Measurements from ENCODE around the gene LIPN.
A peak's percentile ranks its signal among the peaks of the same experiment; 100 is the strongest.
"Not testable (repeated sequence)": the region's sequence is repeated elsewhere in the genome, so short reads cannot be mapped to it uniquely, and the experiment has no call there.

LIPN gene

GRCh38 chr10:88759366-88760101 is at the start of gene LIPN:
TSS of gene LIPN (plus strand) at chr10:88760020. CDS start at chr10:88761406, 1,386 bp downstream.
- no peak for DNase-seq (ENCODE audit: low read depth in 2 of 2)

- no peak for DNase-seq (ENCODE audit: low read depth in 2 of 2)
Measured at GRCh38 chr10:88715517-88715916, 44.3 kb upstream of the LIPN start.

- DNase-seq (ENCODE audit: low read depth in 2 of 2) = no peak
Measured at GRCh38 chr10:88721392-88721791, 38.4 kb upstream of the LIPN start.

GRCh38 chr10:88725798-88726197 is 34.0 kb upstream of the LIPN start:
- DNase-seq (ENCODE audit: low read depth in 2 of 2) = no peak

- DNase-seq (ENCODE audit: low read depth in 2 of 2) = peak; percentile 57 to 74
Measured at GRCh38 chr10:88728107-88728763, 31.6 kb upstream of the LIPN start.

GRCh38 chr10:88730864-88731263 is 29.0 kb upstream of the LIPN start:
- DNase-seq (ENCODE audit: low read depth in 2 of 2) = no peak

- DNase-seq (ENCODE audit: low read depth in 2 of 2) = no peak
Measured at GRCh38 chr10:88731296-88731695, 28.5 kb upstream of the LIPN start.

- DNase-seq (ENCODE audit: low read depth in 2 of 2) = no peak
Measured at GRCh38 chr10:88733215-88733614, 26.6 kb upstream of the LIPN start.

- DNase-seq (ENCODE audit: low read depth in 2 of 2) = no peak
Measured at GRCh38 chr10:88735661-88736060, 24.2 kb upstream of the LIPN start.

- DNase-seq (ENCODE audit: low read depth in 2 of 2) = not testable (repeated sequence)
Measured at GRCh38 chr10:88741921-88742320, 17.9 kb upstream of the LIPN start.

GRCh38 chr10:88742448-88742847 is 17.4 kb upstream of the LIPN start:
- no peak for DNase-seq (ENCODE audit: low read depth in 2 of 2)

- no peak for DNase-seq (ENCODE audit: low read depth in 2 of 2)
Measured at GRCh38 chr10:88744002-88744401, 15.8 kb upstream of the LIPN start.

GRCh38 chr10:88745633-88746032 is 14.2 kb upstream of the LIPN start:
- no peak for DNase-seq (ENCODE audit: low read depth in 2 of 2)

GRCh38 chr10:88754287-88754686 is 5.5 kb upstream of the LIPN start:
- no peak for DNase-seq (ENCODE audit: low read depth in 2 of 2)

- DNase-seq (ENCODE audit: low read depth in 2 of 2) = no peak
Measured at GRCh38 chr10:88755753-88756152, 4.1 kb upstream of the LIPN start.

GRCh38 chr10:88756660-88757059 is 3.2 kb upstream of the LIPN start:
- no peak for DNase-seq (ENCODE audit: low read depth in 2 of 2)

GRCh38 chr10:88762906-88763305 is 3.1 kb downstream of the LIPN start:
- DNase-seq (ENCODE audit: low read depth in 2 of 2) = no peak

- DNase-seq (ENCODE audit: low read depth in 2 of 2) = no peak
Measured at GRCh38 chr10:88763441-88763840, 3.6 kb downstream of the LIPN start.

GRCh38 chr10:88764110-88764509 is 4.3 kb downstream of the LIPN start:
- DNase-seq (ENCODE audit: low read depth in 2 of 2) = no peak

- DNase-seq (ENCODE audit: low read depth in 2 of 2) = no peak
Measured at GRCh38 chr10:88765816-88766215, 6.0 kb downstream of the LIPN start.

- no peak for DNase-seq (ENCODE audit: low read depth in 2 of 2)
Measured at GRCh38 chr10:88769384-88769783, 9.6 kb downstream of the LIPN start.

- DNase-seq (ENCODE audit: low read depth in 2 of 2) = no peak
Measured at GRCh38 chr10:88781206-88781605, 21.4 kb downstream of the LIPN start.

GRCh38 chr10:88782222-88782621 is 22.4 kb downstream of the LIPN start:
- DNase-seq (ENCODE audit: low read depth in 2 of 2) = no peak
